NCI-H226 (cell line): Measurements from ENCODE around the gene FSIP1.
A peak's percentile ranks its signal among the peaks of the same experiment; 100 is the strongest.

Experiments
- DNase-seq: peaks from one replicate; pipeline ENCODE4 v3.0.0-alpha.2; 2015

Gene FSIP1

GRCh38 chr15:39643727-39644126 is 138.9 kb downstream of the FSIP1 start:
- no peak for DNase-seq

GRCh38 chr15:39642011-39642640 is 140.5 kb downstream of the FSIP1 start:
- DNase-seq = peak; percentile 62

DNA sequence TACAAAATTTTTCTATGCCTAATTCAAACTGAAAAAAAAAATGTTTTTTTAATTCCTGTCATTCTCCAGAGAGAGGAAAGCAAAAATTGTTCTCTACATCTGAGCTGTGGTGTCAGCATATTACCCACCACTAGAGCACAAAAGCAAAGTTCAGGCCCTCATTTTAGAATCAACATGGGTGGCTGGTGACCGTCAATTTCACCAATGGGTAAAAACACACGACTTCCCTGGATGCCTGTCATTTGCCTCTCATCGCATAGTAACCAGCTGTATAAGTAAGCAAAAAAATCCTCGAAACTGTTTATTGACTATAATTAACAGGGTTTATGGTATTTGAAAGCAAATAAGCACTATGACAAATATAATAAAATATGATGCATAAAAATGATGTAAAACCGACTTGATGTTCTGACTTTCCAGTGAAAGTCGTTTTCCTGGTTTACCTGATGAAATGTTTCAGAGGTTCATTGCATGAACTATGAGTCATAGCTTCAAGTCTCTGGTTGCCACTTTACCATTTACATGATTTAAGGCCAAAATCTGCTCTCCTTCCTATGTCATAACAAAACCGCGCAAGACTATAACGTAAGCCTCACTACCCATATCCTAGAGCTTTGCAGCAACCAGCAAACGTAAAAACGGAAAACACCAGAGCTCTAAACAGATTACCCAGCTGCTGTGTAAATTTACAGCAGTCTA is 141.3 kb downstream of the FSIP1 start:
- peak; percentile 74 for DNase-seq

DNA sequence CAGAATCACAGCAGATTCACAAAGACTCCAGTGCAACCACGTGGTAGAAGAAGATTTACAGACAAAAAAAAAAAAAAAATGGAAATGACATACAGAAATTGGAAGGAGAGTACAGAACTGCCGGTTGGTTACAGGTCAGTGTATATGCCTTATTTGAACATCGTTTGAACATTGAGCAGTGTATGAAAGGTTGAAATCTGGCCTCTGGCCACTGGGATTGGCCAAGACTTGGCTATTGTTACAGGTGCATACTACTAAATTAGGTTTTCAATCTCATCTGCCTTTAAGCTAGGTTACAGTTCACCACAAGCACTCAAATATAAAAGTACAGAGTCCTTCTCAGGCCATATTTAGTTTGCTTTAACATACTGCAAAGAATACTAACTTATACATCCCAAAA is 142.0 kb downstream of the FSIP1 start:
- no peak for DNase-seq

GRCh38 chr15:39639037-39639436 is 143.6 kb downstream of the FSIP1 start:
- no peak for DNase-seq

- no peak for DNase-seq
Measured at GRCh38 chr15:39638041-39638440, 144.6 kb downstream of the FSIP1 start.

- DNase-seq = peak; percentile 37
Measured at GRCh38 chr15:39631357-39631756, 151.3 kb downstream of the FSIP1 start.

DNA sequence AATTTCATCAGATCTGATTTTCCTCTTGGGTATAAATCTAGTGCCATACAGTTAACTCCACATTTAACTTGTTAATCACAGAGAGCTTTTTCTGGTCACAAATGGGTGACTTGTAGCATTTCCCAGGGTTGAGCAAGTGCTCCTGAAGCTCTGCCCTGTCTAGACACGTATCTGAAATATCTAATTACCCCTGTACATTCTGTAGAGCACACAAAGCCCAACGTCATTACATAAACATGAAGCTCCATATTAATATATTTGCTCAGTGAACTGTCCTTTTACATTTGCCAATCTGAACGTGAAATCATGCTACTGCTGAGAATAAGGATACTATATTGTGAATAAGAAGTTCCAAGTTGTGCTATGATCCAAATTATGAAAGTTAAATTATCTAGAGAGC is 152.7 kb downstream of the FSIP1 start:
- DNase-seq = no peak

- DNase-seq = peak; percentile 26
Measured at GRCh38 chr15:39629371-39629770, 153.3 kb downstream of the FSIP1 start.

GRCh38 chr15:39628546-39629257 is 153.9 kb downstream of the FSIP1 start:
- no peak for DNase-seq

DNA sequence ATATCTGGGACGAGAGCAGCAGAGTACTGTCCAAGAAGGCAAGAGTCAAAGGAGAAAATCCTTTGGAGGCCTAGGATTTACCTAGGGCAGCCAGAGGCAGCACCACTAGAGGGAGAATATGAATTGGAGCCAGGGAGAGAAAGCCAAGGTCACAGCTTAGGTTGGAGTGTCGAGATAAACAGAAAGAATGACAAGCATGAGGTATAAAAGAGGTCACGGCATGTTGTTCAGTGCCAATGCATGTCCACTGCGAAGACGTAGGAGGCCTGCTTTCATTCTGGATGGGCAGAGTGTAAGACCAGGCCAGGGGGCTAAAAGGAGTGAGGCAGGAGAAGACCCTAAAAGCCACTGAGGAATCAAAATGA is 154.5 kb downstream of the FSIP1 start:
- no peak for DNase-seq

GRCh38 chr15:39627451-39628143 is 155.0 kb downstream of the FSIP1 start:
- DNase-seq = no peak

GRCh38 chr15:39625856-39626255 is 156.8 kb downstream of the FSIP1 start:
- DNase-seq = no peak

- DNase-seq = no peak
Measured at GRCh38 chr15:39625451-39625850, 157.2 kb downstream of the FSIP1 start.

GRCh38 chr15:39624806-39625205 is 157.8 kb downstream of the FSIP1 start:
- DNase-seq = peak; percentile 77

GRCh38 chr15:39623529-39623931 is 159.1 kb downstream of the FSIP1 start:
- DNase-seq = no peak

DNA sequence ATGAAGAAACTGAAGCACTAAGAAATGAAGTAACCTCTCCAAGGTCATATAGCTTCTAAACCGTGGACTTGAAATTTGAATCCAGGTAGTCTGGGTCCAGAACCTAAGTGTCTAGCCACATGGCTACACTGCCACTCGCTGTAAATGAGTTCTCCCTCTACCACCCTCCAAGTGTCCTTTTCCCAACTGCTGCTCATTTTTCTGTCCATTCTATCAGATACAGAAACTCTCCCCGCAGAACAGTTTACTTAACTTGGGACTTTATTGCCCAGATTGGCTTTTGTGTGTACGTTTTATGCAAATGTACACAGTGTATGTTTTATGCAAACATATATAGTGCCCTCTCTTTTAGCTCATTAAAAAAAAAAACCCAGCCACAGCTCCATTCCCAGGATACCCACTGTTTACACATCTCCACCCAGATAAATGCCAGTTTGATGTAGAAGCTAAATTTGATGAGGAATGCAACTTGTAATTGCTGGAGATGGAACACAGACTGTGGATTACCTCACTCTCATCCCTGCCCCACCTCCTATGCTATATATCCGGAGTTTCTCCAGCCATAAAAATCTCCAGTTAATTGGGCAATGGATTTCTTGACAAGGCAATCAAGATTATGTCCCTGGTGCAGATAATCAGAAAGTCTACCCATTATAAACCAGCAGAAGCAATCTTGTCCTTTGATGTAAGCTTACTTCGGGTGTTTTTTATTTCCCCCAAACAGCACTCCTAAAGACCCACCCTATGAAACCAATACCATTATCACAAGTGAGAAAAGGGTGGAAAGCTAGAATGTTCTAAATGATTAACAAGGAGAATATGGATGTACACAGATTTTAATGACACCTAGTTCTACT is 159.8 kb downstream of the FSIP1 start:
- DNase-seq = no peak

- DNase-seq = no peak
Measured at GRCh38 chr15:39621976-39622375, 160.7 kb downstream of the FSIP1 start.

- no peak for DNase-seq
Measured at GRCh38 chr15:39621210-39621609, 161.4 kb downstream of the FSIP1 start.

GRCh38 chr15:39618063-39618823 is 164.4 kb downstream of the FSIP1 start:
- no peak for DNase-seq

DNA sequence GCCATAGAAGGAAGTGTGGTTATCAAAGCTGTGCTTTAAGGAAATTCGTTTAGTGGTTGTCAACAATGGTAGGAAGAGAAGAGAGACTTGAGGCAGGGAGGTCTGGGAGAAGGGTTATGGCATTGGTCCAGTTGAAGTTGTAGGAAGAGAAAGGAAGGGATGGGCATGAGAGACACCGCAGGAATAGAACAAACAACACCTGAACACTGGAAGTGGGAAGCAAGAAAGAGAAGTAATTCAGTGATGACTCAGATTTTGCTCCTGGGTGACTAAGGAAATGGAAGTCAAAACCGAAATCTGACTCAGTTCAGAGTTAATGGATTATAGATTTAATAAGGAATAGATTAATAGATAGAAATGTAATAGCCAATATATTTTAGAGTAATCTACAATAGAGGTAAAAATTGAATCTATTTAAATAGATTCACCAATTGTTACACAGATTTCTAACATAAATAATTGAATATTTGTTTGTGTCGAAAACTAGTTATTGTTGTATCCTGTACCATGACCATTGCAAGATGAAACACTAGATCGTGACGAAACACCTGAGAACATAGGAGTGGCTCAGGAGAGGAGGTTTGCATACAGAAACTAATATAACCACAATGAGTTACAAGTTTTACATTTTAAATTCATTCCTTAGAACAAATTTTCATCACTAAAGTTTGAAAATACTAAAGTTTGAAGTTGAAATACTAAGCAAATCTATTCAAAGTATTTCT is 165.7 kb downstream of the FSIP1 start:
- no peak for DNase-seq
